ENCODE data around the gene FNDC10. TPM values are rescaled to one million over a fixed set of nuclear protein-coding genes. Genes with fewer than 3 reads are reported as not detected.
A peak's percentile ranks its signal among the peaks of the same experiment; 100 is the strongest.
"Not testable (repeated sequence)": the region's sequence is repeated elsewhere in the genome, so short reads cannot be mapped to it uniquely, and the experiment has no call there.

The FNDC10 gene
- total and polyA plus RNA-seq, 7 donors: 0.15 to 0.96 (median 0.63) TPM; not detected in 1

GRCh38 chr1:1636621-1637478 lies 36.9 kb upstream of the FNDC10 start:
- H3K4me3 ChIP-seq; H3K9me3 ChIP-seq; ATAC-seq; H3K27ac ChIP-seq; intact Hi-C loops (cut with DNase I); H3K27me3 ChIP-seq (ENCODE audit: insufficient read depth in 3 of 3, low read length in 2 of 3); H3K4me1 ChIP-seq: not testable (repeated sequence)
- DNase-seq: peak in 1 of 2 donors; percentile 47
- peaks cover 0 to 27% of the 10 kb centered on the region in 2 donors for H3K36me3 ChIP-seq (ENCODE audit: insufficient read depth in 1 of 2, low read depth in 1 of 2)
- 88 to 89% (median 89%) methylated on average over 34 to 37 of the region's 37 CpGs for WGBS, 3 donors

DNA sequence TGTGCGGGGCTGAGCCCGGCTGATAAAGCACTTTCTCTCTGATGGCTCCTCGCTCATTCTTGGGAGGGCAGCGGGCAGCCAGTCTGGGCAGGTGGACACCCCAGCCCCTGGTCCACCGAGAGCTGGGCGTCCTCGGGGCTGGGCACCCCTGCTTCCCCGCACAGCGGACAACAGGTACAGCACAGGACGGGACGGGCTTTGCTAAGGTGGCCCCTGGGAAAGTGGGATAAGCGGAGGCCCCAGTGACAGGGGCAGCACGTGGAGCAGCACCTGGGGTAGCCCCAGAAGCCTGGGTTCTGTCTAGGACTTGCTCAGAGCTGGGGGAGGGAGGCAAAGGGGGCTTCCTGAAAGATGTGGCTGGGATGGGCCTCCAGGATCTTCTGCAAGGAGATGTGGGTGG lies 34.7 kb upstream of the FNDC10 start:
- intact Hi-C loops (cut with DNase I); H3K4me3 ChIP-seq; H3K4me1 ChIP-seq; H3K27ac ChIP-seq; ATAC-seq; H3K9me3 ChIP-seq; H3K27me3 ChIP-seq (ENCODE audit: insufficient read depth in 3 of 3, low read length in 2 of 3): not testable (repeated sequence)
- peak in 1 of 2 donors; percentile 23 for DNase-seq
- WGBS, 3 donors: 90 to 95% (median 91%) methylated on average over 8 to 9 of the region's 13 CpGs
- peaks cover 0 to 24% of the 10 kb centered on the region in 2 donors for H3K36me3 ChIP-seq (ENCODE audit: insufficient read depth in 1 of 2, low read depth in 1 of 2)

DNA sequence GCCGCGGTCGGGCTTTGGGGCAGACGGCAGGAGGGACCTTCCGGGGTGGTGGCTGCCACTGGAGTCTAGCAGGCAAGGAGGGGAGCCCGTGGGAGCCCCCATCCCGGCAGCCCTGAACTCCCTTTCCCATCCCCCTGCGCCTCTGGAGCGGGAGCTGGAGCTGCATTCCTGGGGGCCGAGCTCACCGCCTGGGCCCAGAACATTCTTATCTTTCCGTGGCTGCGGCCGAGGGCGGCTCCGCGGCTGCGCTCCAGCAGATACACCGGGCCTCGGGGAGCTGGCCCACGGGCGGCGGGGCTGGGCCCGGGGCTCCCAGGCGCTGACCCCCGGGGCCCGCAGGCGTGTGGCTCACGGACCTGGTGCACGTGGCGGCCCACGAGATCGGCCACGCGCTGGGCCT lies 33.5 kb upstream of the FNDC10 start:
- H3K36me3 ChIP-seq (ENCODE audit: insufficient read depth in 1 of 2, low read depth in 1 of 2): peaks cover 4 to 26% of the 10 kb centered on the region in 2 donors
- H3K27ac ChIP-seq; H3K4me1 ChIP-seq; H3K27me3 ChIP-seq (ENCODE audit: insufficient read depth in 3 of 3, low read length in 2 of 3); intact Hi-C loops (cut with DNase I); H3K4me3 ChIP-seq; H3K9me3 ChIP-seq; ATAC-seq; DNase-seq: not testable (repeated sequence)
- WGBS, 3 donors: no CpG with 5 or more reads among the region's 35 CpGs

- TF ChIP-seq CTCF (IDR thresholded peaks at IDR 0.05): no peak
- ATAC-seq: peak in 3 of 4 donors; percentile 5 to 14 (median 7)
- intact Hi-C loops (cut with DNase I): no loop called here
Measured at GRCh38 chr1:1631782-1632420, 32.0 kb upstream of the FNDC10 start, which contains the start of gene MMP23B. Gene MMP23B, plus strand, starts transcription at chr1:1632173. Its CDS starts 46 bp downstream, at chr1:1632219.

DNA sequence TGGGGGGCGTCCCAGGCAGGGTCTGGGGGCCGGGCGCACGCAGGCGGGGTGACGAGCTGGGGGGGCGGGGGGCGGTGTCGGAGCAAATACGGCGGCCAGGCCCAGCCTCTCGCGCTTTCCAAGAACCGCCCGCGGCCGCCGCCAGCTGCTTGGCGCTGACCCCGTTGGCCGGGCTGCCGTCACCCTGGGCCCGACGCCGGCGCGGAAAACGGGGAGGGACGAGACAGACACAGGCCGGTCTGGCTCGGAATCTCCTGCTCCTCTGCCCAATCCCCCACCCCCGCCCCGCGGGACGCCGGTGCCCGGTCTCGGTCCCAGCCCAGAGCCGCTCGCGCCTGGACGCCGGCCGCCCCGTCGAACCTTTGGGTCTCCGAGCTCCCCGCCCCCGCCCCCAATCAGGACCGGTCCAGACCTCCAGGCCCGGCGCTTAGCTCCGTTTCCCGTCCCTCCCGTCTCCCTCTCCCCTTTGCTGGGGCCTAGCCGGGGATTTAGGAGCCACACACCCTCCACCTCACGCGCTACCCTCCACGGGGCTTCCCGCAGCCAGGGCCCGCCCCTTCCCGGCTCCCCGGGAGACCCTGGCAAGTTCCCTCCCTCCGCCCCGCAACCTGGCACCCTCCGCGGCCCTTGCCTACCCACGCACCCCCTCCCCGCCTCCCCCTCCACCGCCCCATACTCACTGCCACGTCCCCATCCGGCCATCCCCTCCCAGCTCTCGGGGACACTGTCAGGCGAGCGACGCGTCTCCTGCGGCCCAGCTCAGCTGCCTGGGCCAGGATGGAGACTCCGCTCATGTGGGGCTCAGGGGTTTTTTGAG lies 31.2 kb upstream of the FNDC10 start:
- H3K4me3 ChIP-seq: peak overlapping the region; percentile 30
- WGBS, 3 donors: 1 to 2% (median 2%) methylated on average over 48 to 79 of the region's 79 CpGs
- H3K9me3 ChIP-seq: no peaks in the 10 kb centered on the region
- ATAC-seq: peak; percentile 67 to 83 (median 79)
- peaks cover 0 to 2% (median 0%) of the 10 kb centered on the region in 3 donors for H3K27me3 ChIP-seq (ENCODE audit: insufficient read depth in 3 of 3, low read length in 2 of 3)
- peaks cover 3% of the 10 kb centered on the region for H3K4me1 ChIP-seq
- peak overlapping the region; percentile 1 for H3K27ac ChIP-seq
- peak; percentile 82 to 88 for DNase-seq
- intact Hi-C loops (cut with DNase I): no loop called here
- TF ChIP-seq CTCF (IDR thresholded peaks at IDR 0.05): no peak
- peaks cover 4 to 32% of the 10 kb centered on the region in 2 donors for H3K36me3 ChIP-seq (ENCODE audit: insufficient read depth in 1 of 2, low read depth in 1 of 2)

More at GRCh38 chr1:1631782-1632420, 32.0 kb upstream of the FNDC10 start, which contains the start of gene MMP23B:
- Histone ChIP-seq H3K4me1 (peaks cover 3% of the 10 kb centered on the region), H3K27ac (peak within 1 kb of the TSS; percentile 1), H3K4me3 (peak within 1 kb of the TSS; percentile 30), H3K36me3 (ENCODE audit: insufficient read depth in 1 of 2, low read depth in 1 of 2) (peaks cover 4 to 32% of the 10 kb centered on the region in 2 donors), H3K9me3 (no peaks in the 10 kb centered on the region), H3K27me3 (ENCODE audit: insufficient read depth in 3 of 3, low read length in 2 of 3) (peaks cover 0 to 2% (median 0%) of the 10 kb centered on the region in 3 donors)
- peak; percentile 26 to 55 for DNase-seq
- 3 to 4% (median 3%) methylated on average over 18 to 48 of the region's 48 CpGs for WGBS, 3 donors

All from psoas muscle (tissue), 8 donors.